Measurements from ENCODE around the gene WBP1L. TPM values are rescaled to one million over a fixed set of nuclear protein-coding genes. Genes with fewer than 3 reads are reported as not detected.
"Not testable (repeated sequence)": the region's sequence is repeated elsewhere in the genome, so short reads cannot be mapped to it uniquely, and the experiment has no call there.

Gene WBP1L
- polyA plus RNA-seq (ENCODE audit: insufficient read depth in 1 of 5, insufficient read length in 5 of 5, low replicate concordance in 1 of 5), result 10 to 100 TPM; 37.6 to 46.4 (median 40.9) TPM
- long read RNA-seq, donor 1, transcript WBP1L-203 (4 exons, 1,428 nt), result major isoform, 14 of 22 reads
- long read RNA-seq, donor 1, partial matches to known transcripts, result 8 of 22 reads
- long read RNA-seq, donor 1, other reads (novel, unspliced or antisense), result 0 of 22 reads
- long read RNA-seq, donor 2, full-length matches to known transcripts, result 6 of 6 reads
- long read RNA-seq, donor 2, partial matches to known transcripts, result 0 of 6 reads
- long read RNA-seq, donor 2, other reads (novel, unspliced or antisense), result 0 of 6 reads
- long read RNA-seq, donor 3, full-length matches to known transcripts, result 8 of 26 reads
- long read RNA-seq, donor 3, partial matches to known transcripts, result 18 of 26 reads
- long read RNA-seq, donor 3, other reads (novel, unspliced or antisense), result 0 of 26 reads
- long read RNA-seq, donor 4, full-length matches to known transcripts, result 6 of 11 reads
- long read RNA-seq, donor 4, partial matches to known transcripts, result 5 of 11 reads
- long read RNA-seq, donor 4, other reads (novel, unspliced or antisense), result 0 of 11 reads
- long read RNA-seq, donor 5, full-length matches to known transcripts, result 11 of 27 reads
- long read RNA-seq, donor 5, partial matches to known transcripts, result 16 of 27 reads
- long read RNA-seq, donor 5, other reads (novel, unspliced or antisense), result 0 of 27 reads
- long read RNA-seq, donor 6, full-length matches to known transcripts, result 13 of 21 reads
- long read RNA-seq, donor 6, partial matches to known transcripts, result 8 of 21 reads
- long read RNA-seq, donor 6, other reads (novel, unspliced or antisense), result 0 of 21 reads
- long read RNA-seq, donor 7, full-length matches to known transcripts, result 15 of 15 reads
- long read RNA-seq, donor 7, partial matches to known transcripts, result 0 of 15 reads
- long read RNA-seq, donor 7, other reads (novel, unspliced or antisense), result 0 of 15 reads
- long read RNA-seq, donor 8, full-length matches to known transcripts, result 6 of 6 reads
- long read RNA-seq, donor 8, partial matches to known transcripts, result 0 of 6 reads
- long read RNA-seq, donor 8, other reads (novel, unspliced or antisense), result 0 of 6 reads

- peak; percentile 98 to 99 for DNase-seq
Measured at GRCh38 chr10:102743588-102744373, at the start of gene WBP1L. Gene WBP1L (plus strand): TSS chr10:102743948. CDS start chr10:102744054, 106 bp downstream.

GRCh38 chr10:102695401-102695800 is 48.3 kb upstream of the WBP1L start:
- not testable (repeated sequence) for DNase-seq

- no peak for DNase-seq
Measured at GRCh38 chr10:102696736-102697135, 47.0 kb upstream of the WBP1L start.

- DNase-seq, result no peak
Measured at GRCh38 chr10:102698894-102699293, 44.9 kb upstream of the WBP1L start.

GRCh38 chr10:102701272-102701671 is 42.5 kb upstream of the WBP1L start:
- DNase-seq, result no peak

- no peak for DNase-seq
Measured at GRCh38 chr10:102701796-102702195, 42.0 kb upstream of the WBP1L start.

GRCh38 chr10:102702742-102703141 is 41.0 kb upstream of the WBP1L start:
- no peak for DNase-seq

- no peak for DNase-seq
Measured at GRCh38 chr10:102704915-102705314, 38.8 kb upstream of the WBP1L start.

- DNase-seq, result no peak
Measured at GRCh38 chr10:102705531-102705930, 38.2 kb upstream of the WBP1L start.

- no peak for DNase-seq
Measured at GRCh38 chr10:102710609-102711008, 33.1 kb upstream of the WBP1L start.

- no peak for DNase-seq
Measured at GRCh38 chr10:102712089-102712488, 31.7 kb upstream of the WBP1L start.

- no peak for DNase-seq
Measured at GRCh38 chr10:102712843-102713538, 30.8 kb upstream of the WBP1L start.

- DNase-seq, result no peak
Measured at GRCh38 chr10:102713539-102713813, 30.3 kb upstream of the WBP1L start.

GRCh38 chr10:102713814-102714620 is 29.7 kb upstream of the WBP1L start, which contains the start of gene ARL3:
Gene ARL3 (minus strand): TSS chr10:102714397. CDS start chr10:102714275, 122 bp downstream.
- DNase-seq, result peak; percentile 98 to 99

- no peak for DNase-seq
Measured at GRCh38 chr10:102714621-102715455, 28.9 kb upstream of the WBP1L start, which contains the start of gene SFXN2. Gene SFXN2 (plus strand): TSS chr10:102714636. CDS start chr10:102726637, 12,001 bp downstream.

GRCh38 chr10:102715880-102716279 is 27.9 kb upstream of the WBP1L start:
- no peak for DNase-seq

GRCh38 chr10:102716900-102717565 is 26.7 kb upstream of the WBP1L start:
- not testable (repeated sequence) for DNase-seq

GRCh38 chr10:102718220-102718619 is 25.5 kb upstream of the WBP1L start:
- no peak for DNase-seq
